OCI-LY3 (cell line): ENCODE data around the gene B4GALNT1.

Source experiments
- H2AFZ ChIP-seq: fragments of 200-600, 300-600 bp; shearing (Covaris generic); 2 replicates; pipeline ENCODE4 v1.6.0; 2014; ENCODE audit warnings: antibody characterized with exemption, low read depth, low read length
- H3K27ac ChIP-seq: fragments of 200-600, 300-600 bp; sonication (generic); 2 replicates; pipeline ENCODE4 v1.5.1; 2014; ENCODE audit warnings: mild to moderate bottlenecking, low read length, moderate library complexity, mixed read lengths
- H3K27me3 ChIP-seq: fragments of 200-600, 300-600 bp; sonication (generic); 2 replicates; pipeline ENCODE4 v1.6.1; 2014; ENCODE audit warnings: low read depth, low read length, mixed read lengths
- H3K36me3 ChIP-seq: fragments of 200-600, 300-600 bp; sonication (generic); replicated peaks from 2 replicates; pipeline ENCODE3; 2014; ENCODE audit warnings: low read depth, low read length, mixed read lengths
- H3K4me1 ChIP-seq: fragments of 300-600, 200-600 bp; sonication (generic); 2 replicates; pipeline ENCODE4 v1.6.1; 2014; ENCODE audit warnings: low read length, mixed read lengths
- H3K4me2 ChIP-seq: fragments of 200-600, 300-600 bp; sonication (generic); 2 replicates; pipeline ENCODE4 v1.6.1; 2014; ENCODE audit warnings: low read length, mixed read lengths
- H3K4me3 ChIP-seq: fragments of 300-600, 200-600 bp; sonication (generic); 2 replicates; pipeline ENCODE4 v1.5.1; 2014; ENCODE audit warnings: antibody characterized with exemption, mild to moderate bottlenecking, low read length, moderate library complexity
- H3K79me2 ChIP-seq: fragments of 300-600, 200-600 bp; shearing (Covaris generic); 2 replicates; pipeline ENCODE4 v1.6.1; 2014; ENCODE audit warnings: mild to moderate bottlenecking, low read length, mixed read lengths
- H3K9ac ChIP-seq: fragments of 300-600, 200-600 bp; shearing (Covaris generic); 2 replicates; pipeline ENCODE4 v1.6.0; 2014; ENCODE audit warnings: mild to moderate bottlenecking, low read length, moderate library complexity
- H3K9me3 ChIP-seq: fragments of 200-600, 300-600 bp; shearing (Covaris generic); 2 replicates; pipeline ENCODE4 v1.6.1; 2014; ENCODE audit warnings: low read length, mixed read lengths; ENCODE audit not compliant: insufficient read depth
- H4K20me1 ChIP-seq: fragments of 200-600, 300-600 bp; sonication (generic); 2 replicates; pipeline ENCODE4 v1.6.1; 2016; ENCODE audit warnings: low read length, mixed read lengths; ENCODE audit not compliant: insufficient read depth
- EZH2phosphoT487 ChIP-seq: fragments of 200-600 bp; shearing (Covaris generic); IDR thresholded peaks from 2 replicates; pipeline ENCODE4 v1.6.1; 2018; ENCODE audit warnings: antibody characterized with exemption, mixed run types, low read depth
- TF ChIP-seq, protein P1 (sequence below): fragments of 200-600, 300-600 bp; sonication (generic); IDR thresholded peaks from 2 replicates; pipeline ENCODE4 v1.5.1; 2014; ENCODE audit warnings: antibody characterized with exemption, low read length, low read depth

Gene B4GALNT1

DNA sequence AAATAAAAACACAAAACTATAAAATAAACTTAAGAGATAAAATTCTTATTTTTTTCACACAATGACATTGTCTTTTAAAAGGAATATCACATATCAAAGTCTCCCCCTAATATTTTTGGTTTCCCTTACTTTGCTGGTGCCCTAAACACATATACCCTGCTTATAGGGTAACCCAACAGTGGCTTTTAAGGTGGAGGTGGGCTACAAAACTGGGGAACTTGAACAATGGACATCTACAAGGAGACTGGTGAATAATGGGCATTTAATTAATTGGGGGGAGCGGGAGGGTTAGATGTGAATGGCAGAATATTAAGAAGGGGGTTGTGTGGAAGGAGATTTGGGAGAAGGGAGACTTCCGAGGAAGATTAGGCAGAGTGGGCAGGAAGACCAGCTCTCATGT, 9.6 kb downstream of the B4GALNT1 start:
- Histone ChIP-seq H3K79me2 (no peaks in the 10 kb centered on the region), H3K9ac (no peak overlapping the region), H4K20me1 (no peaks in the 10 kb centered on the region), H3K4me2 (no peak overlapping the region), H3K9me3 (no peaks in the 10 kb centered on the region), H3K27me3 (no peaks in the 10 kb centered on the region), H3K27ac (no peak overlapping the region), H3K4me1 (no peaks in the 10 kb centered on the region), H3K4me3 (no peak overlapping the region), H3K36me3 (no peaks in the 10 kb centered on the region), H2AFZ (no peak overlapping the region)
- TF ChIP-seq EZH2phosphoT487, result no peak
- TF ChIP-seq, protein P1, sequence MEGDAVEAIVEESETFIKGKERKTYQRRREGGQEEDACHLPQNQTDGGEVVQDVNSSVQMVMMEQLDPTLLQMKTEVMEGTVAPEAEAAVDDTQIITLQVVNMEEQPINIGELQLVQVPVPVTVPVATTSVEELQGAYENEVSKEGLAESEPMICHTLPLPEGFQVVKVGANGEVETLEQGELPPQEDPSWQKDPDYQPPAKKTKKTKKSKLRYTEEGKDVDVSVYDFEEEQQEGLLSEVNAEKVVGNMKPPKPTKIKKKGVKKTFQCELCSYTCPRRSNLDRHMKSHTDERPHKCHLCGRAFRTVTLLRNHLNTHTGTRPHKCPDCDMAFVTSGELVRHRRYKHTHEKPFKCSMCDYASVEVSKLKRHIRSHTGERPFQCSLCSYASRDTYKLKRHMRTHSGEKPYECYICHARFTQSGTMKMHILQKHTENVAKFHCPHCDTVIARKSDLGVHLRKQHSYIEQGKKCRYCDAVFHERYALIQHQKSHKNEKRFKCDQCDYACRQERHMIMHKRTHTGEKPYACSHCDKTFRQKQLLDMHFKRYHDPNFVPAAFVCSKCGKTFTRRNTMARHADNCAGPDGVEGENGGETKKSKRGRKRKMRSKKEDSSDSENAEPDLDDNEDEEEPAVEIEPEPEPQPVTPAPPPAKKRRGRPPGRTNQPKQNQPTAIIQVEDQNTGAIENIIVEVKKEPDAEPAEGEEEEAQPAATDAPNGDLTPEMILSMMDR, result no peak

- Histone ChIP-seq H3K27me3 (no peaks in the 10 kb centered on the region), H3K9ac (no peak overlapping the region), H3K4me1 (no peaks in the 10 kb centered on the region), H3K4me2 (no peak overlapping the region), H4K20me1 (no peaks in the 10 kb centered on the region), H3K36me3 (no peaks in the 10 kb centered on the region), H2AFZ (no peak overlapping the region), H3K27ac (no peak overlapping the region), H3K4me3 (no peak overlapping the region), H3K9me3 (no peaks in the 10 kb centered on the region), H3K79me2 (no peaks in the 10 kb centered on the region)
- TF ChIP-seq, protein P1, result no peak
- TF ChIP-seq EZH2phosphoT487, result no peak
Observed at GRCh38 chr12:57622293-57623245, 10.4 kb downstream of the B4GALNT1 start.

- no peak overlapping the region for H3K9ac ChIP-seq
- no peaks in the 10 kb centered on the region for H3K4me1 ChIP-seq
- no peaks in the 10 kb centered on the region for H3K79me2 ChIP-seq
- H3K9me3 ChIP-seq, result no peaks in the 10 kb centered on the region
- H3K4me3 ChIP-seq, result no peak overlapping the region
- no peaks in the 10 kb centered on the region for H3K27me3 ChIP-seq
- no peak overlapping the region for H3K27ac ChIP-seq
- no peaks in the 10 kb centered on the region for H4K20me1 ChIP-seq
- H3K36me3 ChIP-seq, result peaks cover under 1% of the 10 kb centered on the region
- no peak overlapping the region for H2AFZ ChIP-seq
- no peak overlapping the region for H3K4me2 ChIP-seq
- TF ChIP-seq EZH2phosphoT487, result no peak
- TF ChIP-seq, protein P1, result peak; percentile 74
Observed at GRCh38 chr12:57621497-57622292, 11.3 kb downstream of the B4GALNT1 start.

DNA sequence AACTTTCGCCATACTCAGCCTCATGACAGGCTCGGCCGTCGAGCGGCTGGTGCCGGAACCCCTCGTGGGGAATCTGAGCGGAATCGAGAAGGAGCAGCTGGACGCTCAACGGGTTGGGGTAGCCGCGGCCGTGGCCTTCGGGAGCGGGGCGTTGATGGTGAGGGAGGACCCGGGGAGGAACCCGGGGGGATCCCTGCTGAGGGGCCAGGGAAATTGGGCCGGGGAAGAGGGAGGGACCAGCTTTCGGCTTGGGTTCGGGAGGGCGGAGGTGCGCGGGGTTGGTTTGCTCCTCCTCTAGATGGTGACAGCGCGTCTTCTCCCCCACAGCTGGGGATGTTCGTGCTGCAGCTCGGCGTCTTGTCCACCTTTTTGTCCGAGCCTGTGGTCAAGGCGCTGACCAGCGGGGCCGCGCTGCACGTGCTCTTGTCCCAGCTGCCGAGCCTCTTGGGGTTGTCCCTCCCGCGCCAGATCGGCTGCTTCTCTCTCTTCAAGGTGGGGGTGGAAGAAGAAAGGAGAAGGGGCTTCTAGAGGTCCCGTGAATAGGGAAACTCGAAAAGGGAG, 12.0 kb downstream of the B4GALNT1 start:
- Histone ChIP-seq H2AFZ (no peak overlapping the region), H3K4me2 (no peak overlapping the region), H3K9ac (no peak overlapping the region), H3K4me3 (no peak overlapping the region), H4K20me1 (no peaks in the 10 kb centered on the region), H3K27me3 (no peaks in the 10 kb centered on the region), H3K27ac (no peak overlapping the region), H3K36me3 (peaks cover 4% of the 10 kb centered on the region), H3K79me2 (no peaks in the 10 kb centered on the region), H3K4me1 (no peaks in the 10 kb centered on the region), H3K9me3 (no peaks in the 10 kb centered on the region)
- TF ChIP-seq, protein P1, result no peak
- TF ChIP-seq EZH2phosphoT487, result no peak
